RWPE2 (cell line): ENCODE results near the gene TRAPPC2L.

Source experiments
- ATAC-seq: fragments of 200-7000 bp; cut with Tn5 transposase; 3 replicates; pipeline ENCODE4 v1.9.1; 2021; ENCODE audit warnings: low read depth
- DNase-seq: peaks from one replicate; pipeline ENCODE4 v3.0.0-alpha.2; 2020; ENCODE audit warnings: low spot score
- H3K27ac ChIP-seq: fragments of 450-650 bp; 2 replicates; pipeline ENCODE4 v1.5.1; 2017; ENCODE audit warnings: mild to moderate bottlenecking; ENCODE audit not compliant: poor library complexity, severe bottlenecking
- H3K27me3 ChIP-seq: fragments of 250-450 bp; sonication (Bioruptor Pico); 2 replicates; pipeline ENCODE4 v1.5.1; 2021; ENCODE audit warnings: mild to moderate bottlenecking, moderate library complexity; ENCODE audit not compliant: insufficient read depth, poor library complexity, severe bottlenecking
- H3K36me3 ChIP-seq: fragments of 250-450 bp; sonication (Bioruptor Pico); 2 replicates; pipeline ENCODE4 v1.5.1; 2020; ENCODE audit warnings: low read depth, mild to moderate bottlenecking, moderate library complexity
- H3K4me1 ChIP-seq: fragments of 250-450 bp; sonication (Bioruptor Pico); 2 replicates; pipeline ENCODE4 v1.5.1; 2021; ENCODE audit warnings: mild to moderate bottlenecking, moderate library complexity; ENCODE audit not compliant: insufficient read depth, poor library complexity, severe bottlenecking
- H3K4me3 ChIP-seq: fragments of 250-450 bp; sonication (Bioruptor Pico); 2 replicates; pipeline ENCODE4 v1.5.1; 2021; ENCODE audit warnings: mild to moderate bottlenecking, moderate library complexity; ENCODE audit not compliant: severe bottlenecking
- H3K9me3 ChIP-seq: fragments of 250-450 bp; sonication (Bioruptor Pico); 2 replicates; pipeline ENCODE4 v1.5.1; 2021; ENCODE audit warnings: mild to moderate bottlenecking, moderate library complexity; ENCODE audit not compliant: severe bottlenecking
- TF ChIP-seq, protein P1 (sequence below): fragments of 450-650 bp; IDR thresholded peaks from one replicate; pipeline ENCODE4 v1.5.1; 2017; ENCODE audit warnings: mild to moderate bottlenecking, moderate library complexity; ENCODE audit not compliant: poor library complexity, severe bottlenecking

The TRAPPC2L gene

DNA sequence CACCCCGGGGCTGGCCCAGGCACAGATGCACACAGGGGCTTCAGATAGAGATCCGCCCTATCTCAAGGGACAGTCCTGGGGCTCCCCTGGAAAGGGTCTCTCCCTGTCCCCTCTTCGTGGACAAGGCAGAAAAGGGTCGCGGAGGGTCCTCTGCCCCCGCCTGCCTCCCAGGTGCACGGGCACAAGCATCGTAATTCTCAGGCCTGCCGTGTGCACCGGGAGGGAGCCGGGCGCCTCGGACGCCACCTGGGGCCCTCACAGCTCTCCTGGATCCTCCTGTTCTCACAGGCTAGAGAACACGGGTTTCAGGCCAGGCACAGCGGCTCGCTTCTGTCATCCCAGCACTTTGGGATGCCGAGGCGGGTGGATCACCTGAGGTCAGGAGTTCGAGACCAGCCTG, 21.4 kb downstream of the TRAPPC2L start:
- ATAC-seq, result no peak

DNA sequence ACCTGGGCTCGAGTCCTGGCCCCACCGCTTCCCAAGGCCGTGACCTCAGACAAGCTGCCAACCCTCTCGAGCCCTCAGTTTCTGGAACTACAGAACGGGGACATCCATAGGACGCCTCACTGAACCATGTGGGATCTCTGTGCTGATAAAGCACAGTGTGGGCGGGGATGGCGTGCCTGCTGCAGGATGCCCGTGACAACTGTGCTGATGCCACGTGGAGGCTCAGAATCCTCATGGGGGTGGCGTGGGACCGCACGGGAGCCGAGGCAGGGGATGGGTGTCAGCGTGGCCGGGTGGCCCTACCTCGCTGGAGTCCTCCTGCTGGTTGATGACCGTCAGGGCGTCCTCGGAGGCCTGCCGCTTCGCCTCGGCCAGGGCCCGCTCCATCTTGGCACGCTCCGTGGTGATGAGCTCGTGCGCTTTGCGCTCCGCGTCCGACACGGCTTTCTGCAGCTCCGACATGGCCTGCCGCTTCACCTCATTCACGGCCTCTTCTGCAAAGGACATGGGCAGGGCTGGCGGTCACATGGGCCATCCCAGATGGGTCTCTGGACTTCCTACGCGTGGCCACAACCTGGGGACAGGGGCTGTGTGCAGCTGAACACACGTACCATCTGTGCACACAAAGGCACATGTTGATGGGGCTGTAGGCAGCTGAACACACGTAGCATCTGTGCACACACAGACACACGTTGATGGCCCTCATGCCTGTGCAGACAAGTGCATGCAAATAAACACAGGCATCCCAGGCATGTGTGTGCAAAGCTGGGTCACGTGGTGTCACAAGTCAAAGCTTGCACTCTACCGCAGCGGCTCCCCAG, 22.2 kb downstream of the TRAPPC2L start:
- Histone ChIP-seq H3K27me3 (peaks cover 13% of the 10 kb centered on the region), H3K9me3 (no peaks in the 10 kb centered on the region), H3K36me3 (no peaks in the 10 kb centered on the region), H3K27ac (no peak overlapping the region), H3K4me3 (no peak overlapping the region), H3K4me1 (peaks cover 2% of the 10 kb centered on the region)
- TF ChIP-seq, protein P1, sequence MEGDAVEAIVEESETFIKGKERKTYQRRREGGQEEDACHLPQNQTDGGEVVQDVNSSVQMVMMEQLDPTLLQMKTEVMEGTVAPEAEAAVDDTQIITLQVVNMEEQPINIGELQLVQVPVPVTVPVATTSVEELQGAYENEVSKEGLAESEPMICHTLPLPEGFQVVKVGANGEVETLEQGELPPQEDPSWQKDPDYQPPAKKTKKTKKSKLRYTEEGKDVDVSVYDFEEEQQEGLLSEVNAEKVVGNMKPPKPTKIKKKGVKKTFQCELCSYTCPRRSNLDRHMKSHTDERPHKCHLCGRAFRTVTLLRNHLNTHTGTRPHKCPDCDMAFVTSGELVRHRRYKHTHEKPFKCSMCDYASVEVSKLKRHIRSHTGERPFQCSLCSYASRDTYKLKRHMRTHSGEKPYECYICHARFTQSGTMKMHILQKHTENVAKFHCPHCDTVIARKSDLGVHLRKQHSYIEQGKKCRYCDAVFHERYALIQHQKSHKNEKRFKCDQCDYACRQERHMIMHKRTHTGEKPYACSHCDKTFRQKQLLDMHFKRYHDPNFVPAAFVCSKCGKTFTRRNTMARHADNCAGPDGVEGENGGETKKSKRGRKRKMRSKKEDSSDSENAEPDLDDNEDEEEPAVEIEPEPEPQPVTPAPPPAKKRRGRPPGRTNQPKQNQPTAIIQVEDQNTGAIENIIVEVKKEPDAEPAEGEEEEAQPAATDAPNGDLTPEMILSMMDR, result no peak
- ATAC-seq (peak; percentile 62), DNase-seq (no peak)

More for the DNA sequence above, 21.4 kb downstream of the TRAPPC2L start:
- Histone ChIP-seq H3K9me3 (no peaks in the 10 kb centered on the region), H3K36me3 (no peaks in the 10 kb centered on the region), H3K27me3 (peaks cover 13% of the 10 kb centered on the region), H3K4me3 (no peak overlapping the region), H3K27ac (no peak overlapping the region), H3K4me1 (peaks cover 2% of the 10 kb centered on the region)
- DNase-seq, result no peak
- TF ChIP-seq, protein P1, result no peak

DNA sequence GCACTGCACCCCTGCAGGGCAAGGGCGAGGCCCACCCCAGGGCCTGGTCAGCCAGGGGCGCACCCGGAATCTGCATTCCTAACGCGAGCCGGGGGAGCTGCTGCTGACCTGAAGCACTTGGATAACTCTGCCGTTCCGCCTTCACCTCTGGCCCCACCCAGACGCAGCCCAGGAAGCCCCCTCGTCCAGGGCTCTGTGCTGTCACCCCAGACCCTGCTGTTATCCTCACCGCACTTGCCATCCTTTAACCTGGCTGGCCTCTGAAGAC, 22.8 kb downstream of the TRAPPC2L start:
- no peak for DNase-seq
- peaks cover 2% of the 10 kb centered on the region for H3K4me1 ChIP-seq
- H3K4me3 ChIP-seq, result no peak overlapping the region
- ATAC-seq, result no peak
- no peaks in the 10 kb centered on the region for H3K36me3 ChIP-seq
- no peaks in the 10 kb centered on the region for H3K9me3 ChIP-seq
- H3K27me3 ChIP-seq, result peaks cover 13% of the 10 kb centered on the region
- TF ChIP-seq, protein P1, result no peak
- no peak overlapping the region for H3K27ac ChIP-seq

DNA sequence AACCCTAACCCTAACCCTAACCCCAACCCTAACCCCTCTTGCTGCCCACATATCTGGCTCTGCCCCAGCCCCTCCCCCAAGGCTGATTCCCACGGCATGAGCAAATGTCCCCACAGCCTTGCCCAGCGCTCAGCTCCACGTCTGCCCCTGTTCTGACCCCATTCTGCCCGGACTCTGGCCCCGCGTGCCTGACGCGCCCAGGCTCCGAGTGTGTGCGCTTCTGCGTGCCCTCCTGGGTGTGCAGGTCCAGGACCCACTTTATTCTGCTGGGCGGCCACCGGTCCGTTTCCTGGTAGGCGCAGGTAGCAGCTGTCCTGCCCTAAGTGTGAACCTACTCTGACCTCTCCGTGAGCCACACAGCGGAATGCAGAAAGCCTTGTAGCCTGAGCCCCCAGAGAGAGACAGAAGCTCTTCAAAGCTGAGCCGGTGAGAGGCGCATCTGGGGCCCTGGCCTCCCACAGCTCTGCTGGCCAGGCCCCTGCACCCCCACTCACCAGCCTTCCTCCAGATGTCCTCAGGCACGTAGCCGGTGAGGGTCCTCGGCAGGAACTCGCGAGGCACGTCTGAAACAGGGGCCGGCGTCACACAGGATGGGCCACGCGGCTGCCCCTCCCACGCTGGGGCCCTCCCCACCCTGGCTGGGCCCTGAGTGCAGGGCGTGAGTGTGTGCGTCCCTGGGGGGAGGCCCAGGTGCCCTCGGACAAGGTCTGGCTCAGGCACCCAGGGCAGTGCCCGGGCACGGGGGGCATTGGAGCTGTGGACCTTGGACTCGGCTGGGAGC, 23.5 kb downstream of the TRAPPC2L start:
- Histone ChIP-seq H3K27me3 (peaks cover 13% of the 10 kb centered on the region), H3K9me3 (no peaks in the 10 kb centered on the region), H3K36me3 (no peaks in the 10 kb centered on the region), H3K4me1 (peaks cover 2% of the 10 kb centered on the region), H3K27ac (no peak overlapping the region), H3K4me3 (no peak overlapping the region)
- DNase-seq (no peak), ATAC-seq (no peak)
- TF ChIP-seq, protein P1, result no peak
